BE2C (cell line): ENCODE measurements around the gene TMEM138.

Source experiments
- DNase-seq: peaks from one replicate; pipeline ENCODE4 v3.0.0-alpha.2; 2020
- H3K27me3 ChIP-seq: fragments of 250-450 bp; sonication (Bioruptor Pico); 2 replicates; pipeline ENCODE4 v1.5.1; 2020; ENCODE audit warnings: mild to moderate bottlenecking
- H3K36me3 ChIP-seq: fragments of 250-450 bp; sonication (Bioruptor Pico); 2 replicates; pipeline ENCODE4 v1.5.1; 2020; ENCODE audit warnings: mild to moderate bottlenecking
- H3K4me1 ChIP-seq: fragments of 250-450 bp; sonication (Bioruptor Pico); 2 replicates; pipeline ENCODE4 v1.5.1; 2020
- H3K4me3 ChIP-seq: 2 replicates; pipeline ENCODE4 v1.5.1; 2011; ENCODE audit warnings: low read depth, low read length
- H3K9me3 ChIP-seq: fragments of 250-450 bp; sonication (Bioruptor Pico); 2 replicates; pipeline ENCODE4 v1.5.1; 2020
- TF ChIP-seq, protein P1 (sequence below): IDR thresholded peaks from 2 replicates; pipeline ENCODE4 v1.5.1; 2012; ENCODE audit warnings: mild to moderate bottlenecking, low read depth, low read length

The TMEM138 gene

GRCh38 chr11:61345954-61346843 is 16.0 kb upstream of the TMEM138 start:
- TF ChIP-seq, protein P1, sequence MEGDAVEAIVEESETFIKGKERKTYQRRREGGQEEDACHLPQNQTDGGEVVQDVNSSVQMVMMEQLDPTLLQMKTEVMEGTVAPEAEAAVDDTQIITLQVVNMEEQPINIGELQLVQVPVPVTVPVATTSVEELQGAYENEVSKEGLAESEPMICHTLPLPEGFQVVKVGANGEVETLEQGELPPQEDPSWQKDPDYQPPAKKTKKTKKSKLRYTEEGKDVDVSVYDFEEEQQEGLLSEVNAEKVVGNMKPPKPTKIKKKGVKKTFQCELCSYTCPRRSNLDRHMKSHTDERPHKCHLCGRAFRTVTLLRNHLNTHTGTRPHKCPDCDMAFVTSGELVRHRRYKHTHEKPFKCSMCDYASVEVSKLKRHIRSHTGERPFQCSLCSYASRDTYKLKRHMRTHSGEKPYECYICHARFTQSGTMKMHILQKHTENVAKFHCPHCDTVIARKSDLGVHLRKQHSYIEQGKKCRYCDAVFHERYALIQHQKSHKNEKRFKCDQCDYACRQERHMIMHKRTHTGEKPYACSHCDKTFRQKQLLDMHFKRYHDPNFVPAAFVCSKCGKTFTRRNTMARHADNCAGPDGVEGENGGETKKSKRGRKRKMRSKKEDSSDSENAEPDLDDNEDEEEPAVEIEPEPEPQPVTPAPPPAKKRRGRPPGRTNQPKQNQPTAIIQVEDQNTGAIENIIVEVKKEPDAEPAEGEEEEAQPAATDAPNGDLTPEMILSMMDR: no peak
- H3K4me3 ChIP-seq: no peak overlapping the region
- no peak for DNase-seq
- no peaks in the 10 kb centered on the region for H3K9me3 ChIP-seq
- H3K4me1 ChIP-seq: peaks cover 10% of the 10 kb centered on the region
- no peaks in the 10 kb centered on the region for H3K27me3 ChIP-seq
- no peaks in the 10 kb centered on the region for H3K36me3 ChIP-seq

DNA sequence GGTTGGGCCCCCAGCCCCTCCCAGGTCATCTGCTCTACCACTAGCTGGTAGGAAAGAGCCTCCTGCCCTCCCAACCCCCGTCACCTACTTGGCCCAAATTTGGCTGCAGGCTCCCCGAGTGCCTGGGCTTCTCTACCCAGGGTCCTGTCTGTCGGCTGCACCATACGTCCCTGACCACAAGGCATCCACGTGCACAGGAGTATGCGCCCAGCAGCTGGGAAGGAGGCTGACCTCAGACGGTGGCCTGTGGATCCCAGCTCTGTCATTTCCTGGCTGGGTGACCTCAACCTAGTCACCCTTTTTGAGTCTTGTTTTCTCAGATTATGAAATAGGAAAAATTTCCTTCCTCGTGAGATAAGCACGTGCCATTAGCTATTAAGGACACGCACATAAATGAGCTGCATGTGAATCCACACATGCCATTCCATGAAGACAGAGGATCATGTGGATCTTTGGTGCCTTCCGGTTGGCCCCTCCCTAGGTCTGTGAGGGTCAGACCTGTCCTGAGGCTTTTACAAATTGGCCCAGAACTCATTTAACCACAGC is 14.2 kb upstream of the TMEM138 start:
- peaks cover 10% of the 10 kb centered on the region for H3K4me1 ChIP-seq
- H3K4me3 ChIP-seq: no peak overlapping the region
- DNase-seq: no peak
- H3K27me3 ChIP-seq: no peaks in the 10 kb centered on the region
- H3K36me3 ChIP-seq: 0 out of 2 replicates have a peak, but pooled peaks cover 3% of the 10 kb centered on the region
- TF ChIP-seq, protein P1: no peak
- H3K9me3 ChIP-seq: no peaks in the 10 kb centered on the region

GRCh38 chr11:61349189-61349751 is 12.9 kb upstream of the TMEM138 start:
- DNase-seq: no peak
- H3K27me3 ChIP-seq: no peaks in the 10 kb centered on the region
- H3K36me3 ChIP-seq: peaks cover 3% of the 10 kb centered on the region; the same call in 1 of the 2 replicates
- H3K4me1 ChIP-seq: peaks cover 10% of the 10 kb centered on the region
- TF ChIP-seq, protein P1: no peak
- H3K9me3 ChIP-seq: no peaks in the 10 kb centered on the region
- H3K4me3 ChIP-seq: no peak overlapping the region

- Histone ChIP-seq H3K4me1 (peaks cover 5% of the 10 kb centered on the region), H3K9me3 (no peaks in the 10 kb centered on the region), H3K36me3 (peaks cover 3% of the 10 kb centered on the region; the same call in 1 of the 2 replicates), H3K27me3 (no peaks in the 10 kb centered on the region), H3K4me3 (no peak overlapping the region)
- DNase-seq: no peak
- TF ChIP-seq, protein P1: no peak
These were observed 12.3 kb upstream of the TMEM138 start for GRCh38 chr11:61349916-61350315.

DNA sequence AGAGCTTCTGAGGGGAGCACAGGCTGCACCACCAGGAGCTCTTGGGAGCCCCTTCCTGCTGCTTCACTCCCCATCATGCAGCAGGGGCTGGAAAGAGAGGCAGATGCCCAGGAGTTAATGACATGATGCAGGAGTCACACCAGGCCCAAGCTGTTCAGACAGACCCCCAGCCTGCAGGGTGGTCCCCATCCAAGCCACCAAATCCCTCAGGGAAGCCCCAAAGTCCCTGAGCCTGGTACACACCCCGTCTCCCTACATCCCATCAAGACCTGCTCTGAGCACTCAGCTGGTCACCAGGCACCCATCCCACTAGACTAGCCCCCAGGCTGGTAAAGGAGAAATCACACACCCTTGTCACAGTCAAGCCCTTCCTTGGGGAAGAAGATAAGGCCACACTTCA is 11.8 kb upstream of the TMEM138 start:
- H3K36me3 ChIP-seq: peaks cover 3% of the 10 kb centered on the region; the same call in 1 of the 2 replicates
- H3K9me3 ChIP-seq: no peaks in the 10 kb centered on the region
- H3K4me3 ChIP-seq: no peak overlapping the region
- no peak for DNase-seq
- H3K4me1 ChIP-seq: peaks cover 4% of the 10 kb centered on the region; the same call in 1 of the 2 replicates
- TF ChIP-seq, protein P1: no peak
- H3K27me3 ChIP-seq: no peaks in the 10 kb centered on the region
